ENCODE results near the gene KIAA1614. TPM values are rescaled to one million over a fixed set of nuclear protein-coding genes. Genes with fewer than 3 reads are reported as not detected.

The KIAA1614 gene
- total and polyA plus RNA-seq, 10 of the 15 experiments (the other 5 are each of a cell fraction or from before 2014, with no cell fraction given): 0.03 to 1.0 (median 0.26) TPM; not detected in 1

- Histone ChIP-seq H3K27ac (ENCODE audit: control insufficient read depth, insufficient read depth) (no peak overlapping the region), H3K9ac (ENCODE audit: control insufficient read depth, insufficient read depth, low read length) (no peak overlapping the region), H3K36me3 (ENCODE audit: control insufficient read depth in 2 of 2, insufficient read depth in 2 of 2, low read length in 1 of 2) (no peaks in the 10 kb centered on the region), H2AFZ (ENCODE audit: control insufficient read depth, low read depth, low read length) (no peak overlapping the region), H3K9me3 (replicated peaks; ENCODE audit: control insufficient read depth, insufficient read depth, low read length) (no peaks in the 10 kb centered on the region), H3K4me2 (ENCODE audit: control insufficient read depth, insufficient read depth) (no peak overlapping the region), H3K27me3 (replicated peaks in 1 of 2; ENCODE audit: control insufficient read depth in 2 of 2, insufficient read depth in 2 of 2, low read length in 1 of 2) (no peaks in the 10 kb centered on the region), H3K4me3 (no peak overlapping the region), H3K4me1 (ENCODE audit: control insufficient read depth, insufficient read depth, low read length) (peaks cover 4% of the 10 kb centered on the region; the same call in 1 of the 2 replicates), H4K20me1 (ENCODE audit: control insufficient read depth, insufficient read depth) (no peaks in the 10 kb centered on the region), H3K79me2 (ENCODE audit: control insufficient read depth, insufficient read depth, low read length) (no peaks in the 10 kb centered on the region)
- FAIRE-seq (no peak), ATAC-seq (no peak), DNase-seq (ENCODE audit: low read depth, low spot score) (no peak)
- in situ Hi-C loops (cut with MboI): no loop called here
- no peak for TF ChIP-seq POLR2A (IDR thresholded peaks at IDR 0.05; ENCODE audit: low read depth, low read length)
- no peak for TF ChIP-seq STAT3 (IDR thresholded peaks at IDR 0.05; ENCODE audit: low read depth, low read length)
- no peak for TF ChIP-seq E4F1 (IDR thresholded peaks at IDR 0.05; ENCODE audit: borderline replicate concordance, partially characterized antibody)
- TF ChIP-seq STAT1 (conservative IDR thresholded peaks at IDR 0.05): no peak
- no peak for TF ChIP-seq E2F8 (IDR thresholded peaks at IDR 0.05; ENCODE audit: low read depth, partially characterized antibody)
- TF ChIP-seq NFIC (IDR thresholded peaks at IDR 0.05; ENCODE audit: low read depth, low read length): no peak
- TF ChIP-seq JUND (IDR thresholded peaks at IDR 0.05; ENCODE audit: low read depth, low read length): no peak
- TF ChIP-seq HDAC2 (IDR thresholded peaks at IDR 0.05): no peak
- TF ChIP-seq ZNF24 (IDR thresholded peaks at IDR 0.05): no peak
- TF ChIP-seq MEF2A (IDR thresholded peaks at IDR 0.05; ENCODE audit: insufficient read depth, low read depth, low read length): no peak
- no peak for TF ChIP-seq BHLHE40 (IDR thresholded peaks at IDR 0.05; ENCODE audit: borderline replicate concordance in 1 of 2, low read depth in 2 of 2, low read length in 1 of 2)
- no peak for TF ChIP-seq NFYB (IDR thresholded peaks at IDR 0.05; ENCODE audit: insufficient read depth, low read depth, low read length)
- TF ChIP-seq KLF5 (IDR thresholded peaks at IDR 0.05; ENCODE audit: partially characterized antibody): no peak
- TF ChIP-seq GATAD2B (conservative IDR thresholded peaks at IDR 0.05; ENCODE audit: low read depth): no peak
- no peak for TF ChIP-seq ZZZ3 (IDR thresholded peaks at IDR 0.05; ENCODE audit: control insufficient read depth, insufficient read length, low read depth)
- intact Hi-C loops (cut with micrococcal nuclease; ENCODE audit: unreplicated experiment): no loop called here
- 62% methylated on average over 13 of the region's 13 CpGs for WGBS (ENCODE audit: insufficient coverage, insufficient replicate concordance, low lambda C conversion rate, missing lambda C conversion rate)
- RAD21 ChIA-PET (ENCODE audit: unreplicated experiment): interaction anchor here (1.1 kb wide), 1 partner anchor 215 kb away, joined by 3 read pairs; no protein-coding TSS in a partner anchor
- CTCF ChIA-PET: interaction anchor here (1.2 to 2.8 kb wide), 3 partner anchors 10 to 565 kb away, joined by 3 to 11 read pairs (median 3); partner anchors contain the start of gene KIAA1614
- POLR2A ChIA-PET: no interaction called here
- no TSS peak for BruUV-seq (replicated peaks)
- SMC1A ChIA-PET (ENCODE audit: uncharacterized antibody, unreplicated experiment): interaction anchor here (1.0 kb wide), 1 partner anchor 18 kb away, joined by 4 read pairs; no protein-coding TSS in a partner anchor
Observed at GRCh38 chr1:180927348-180927747, 14.7 kb downstream of the KIAA1614 start.

Measured in GM12878 (cell line).